RWPE1 (cell line): ENCODE results near the gene FEZ2.

Source experiments
- CTCF ChIA-PET: fragments of 350-600 bp; sonication (Branson Sonifier 250); formaldehyde crosslinking; extraction: SDS; loops from one replicate; lab custom pipeline; 2021; lab: Yijun Ruan, JAX
- POLR2A ChIA-PET: fragments of 400-600 bp; formaldehyde crosslinking; extraction: SDS; loops from one replicate; lab custom pipeline; 2020; ENCODE audit warnings: antibody characterized with exemption; ENCODE audit not compliant: low non-redundant PET; lab: Yijun Ruan, JAX
- DNase-seq: peaks from one replicate; pipeline ENCODE4 v3.0.0; 2012; ENCODE audit warnings: low spot score
- H3K27ac ChIP-seq: fragments of 450-650 bp; 2 replicates; pipeline ENCODE4 v1.5.1; 2017
- TF ChIP-seq, protein P1 (sequence below): fragments of 450-650 bp; conservative IDR thresholded peaks from 2 replicates; pipeline ENCODE4 v1.5.1; 2017; ENCODE audit warnings: low read depth, mild to moderate bottlenecking

Gene FEZ2

DNA sequence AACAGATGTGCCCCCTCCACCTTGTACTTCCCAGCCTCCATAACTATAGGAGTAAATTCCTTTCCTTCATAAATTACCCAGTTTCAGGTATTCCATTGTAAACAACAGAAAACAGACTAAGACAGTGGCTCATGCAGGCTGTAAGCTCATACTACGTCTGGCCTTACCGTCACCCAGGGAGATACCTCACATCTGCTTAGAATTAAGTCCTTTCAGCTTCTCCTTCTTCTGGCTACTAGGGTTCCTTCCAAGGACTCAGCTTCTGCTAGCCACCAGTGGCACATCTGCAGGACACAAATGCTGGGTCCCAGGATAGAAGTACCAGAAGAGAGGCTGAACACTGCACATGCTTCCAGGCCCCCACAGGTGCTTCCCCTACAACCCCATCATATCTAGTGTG lies 22.4 kb upstream of the FEZ2 start:
- H3K27ac ChIP-seq: no peak overlapping the region
- ChIA-PET POLR2A (no interaction called here), CTCF (interaction anchor here (0.5 kb wide), 1 partner anchor 683 kb away, joined by 3 read pairs; no protein-coding TSS in a partner anchor)
- TF ChIP-seq, protein P1, sequence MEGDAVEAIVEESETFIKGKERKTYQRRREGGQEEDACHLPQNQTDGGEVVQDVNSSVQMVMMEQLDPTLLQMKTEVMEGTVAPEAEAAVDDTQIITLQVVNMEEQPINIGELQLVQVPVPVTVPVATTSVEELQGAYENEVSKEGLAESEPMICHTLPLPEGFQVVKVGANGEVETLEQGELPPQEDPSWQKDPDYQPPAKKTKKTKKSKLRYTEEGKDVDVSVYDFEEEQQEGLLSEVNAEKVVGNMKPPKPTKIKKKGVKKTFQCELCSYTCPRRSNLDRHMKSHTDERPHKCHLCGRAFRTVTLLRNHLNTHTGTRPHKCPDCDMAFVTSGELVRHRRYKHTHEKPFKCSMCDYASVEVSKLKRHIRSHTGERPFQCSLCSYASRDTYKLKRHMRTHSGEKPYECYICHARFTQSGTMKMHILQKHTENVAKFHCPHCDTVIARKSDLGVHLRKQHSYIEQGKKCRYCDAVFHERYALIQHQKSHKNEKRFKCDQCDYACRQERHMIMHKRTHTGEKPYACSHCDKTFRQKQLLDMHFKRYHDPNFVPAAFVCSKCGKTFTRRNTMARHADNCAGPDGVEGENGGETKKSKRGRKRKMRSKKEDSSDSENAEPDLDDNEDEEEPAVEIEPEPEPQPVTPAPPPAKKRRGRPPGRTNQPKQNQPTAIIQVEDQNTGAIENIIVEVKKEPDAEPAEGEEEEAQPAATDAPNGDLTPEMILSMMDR: no peak
- DNase-seq: no peak

DNA sequence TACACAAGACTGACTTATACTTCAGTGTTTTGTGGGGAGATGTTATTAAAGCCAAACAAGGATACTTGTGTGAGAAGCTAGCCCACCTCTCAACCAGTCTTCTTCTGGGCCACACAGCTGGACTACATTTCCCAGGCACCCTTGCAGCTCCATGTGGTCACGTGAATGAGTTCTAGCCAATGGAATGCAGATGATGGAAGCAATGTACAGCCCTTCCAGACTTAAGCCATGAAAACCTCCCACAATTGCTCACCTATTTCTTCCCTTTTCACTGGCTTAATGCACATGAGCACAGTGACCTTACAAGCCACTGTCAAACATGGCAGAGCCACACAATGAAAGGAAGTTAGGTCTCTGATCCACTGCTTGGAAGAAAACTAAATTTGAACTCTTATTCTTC lies 20.4 kb upstream of the FEZ2 start:
- no peak overlapping the region for H3K27ac ChIP-seq
- peak; percentile 72 for DNase-seq
- TF ChIP-seq, protein P1: no peak
- ChIA-PET POLR2A (no interaction called here), CTCF (no interaction called here)

DNA sequence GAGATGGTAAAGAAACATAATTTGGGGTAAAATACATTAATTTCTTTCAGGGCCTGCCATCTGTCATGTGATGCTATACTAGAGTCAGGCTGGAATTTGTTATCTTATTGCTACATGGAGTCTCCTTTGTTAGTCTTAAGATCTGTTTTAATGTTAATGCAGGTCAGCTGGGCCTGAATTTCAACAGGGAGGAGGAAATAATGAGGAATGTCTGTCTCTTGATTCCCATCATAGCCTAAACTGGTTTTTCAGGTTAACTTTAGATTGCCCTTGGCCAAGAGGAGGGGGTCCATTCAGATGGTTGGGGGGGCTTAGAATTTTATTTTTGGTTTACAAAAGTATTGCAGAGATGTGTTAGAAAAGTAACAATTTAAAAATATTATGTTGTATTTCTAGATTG lies 19.0 kb upstream of the FEZ2 start:
- CTCF ChIA-PET: no interaction called here
- no peak for DNase-seq

DNA sequence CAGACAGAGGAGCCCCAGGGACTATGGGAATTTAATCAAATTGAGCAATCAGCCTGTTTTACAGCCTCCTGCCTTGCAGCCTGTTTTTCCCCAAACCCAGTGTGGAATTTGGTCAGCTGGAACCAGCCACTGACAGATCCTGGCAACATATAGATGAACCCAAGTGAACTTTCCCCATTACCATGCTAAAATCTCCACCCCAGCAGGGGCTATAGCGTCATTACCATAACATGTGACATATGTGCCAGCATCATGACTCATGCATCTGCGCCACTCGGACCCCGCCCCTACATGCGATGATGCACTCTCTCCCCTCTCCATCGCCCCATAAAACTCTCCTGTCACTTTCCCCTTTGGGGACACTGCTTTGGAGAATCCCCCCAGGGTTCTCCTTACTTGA lies 17.3 kb upstream of the FEZ2 start:
- TF ChIP-seq, protein P1: no peak
- POLR2A ChIA-PET: interaction anchor here (0.5 kb wide), 1 partner anchor 9 kb away, joined by 3 read pairs; no protein-coding TSS in a partner anchor
- H3K27ac ChIP-seq: no peak overlapping the region
- CTCF ChIA-PET: interaction anchor here (0.7 kb wide), 1 partner anchor 124 kb away, joined by 3 read pairs; no protein-coding TSS in a partner anchor
- peak; percentile 30 for DNase-seq

More for the DNA sequence above, 19.0 kb upstream of the FEZ2 start:
- TF ChIP-seq, protein P1: no peak
- POLR2A ChIA-PET: no interaction called here
- H3K27ac ChIP-seq: no peak overlapping the region

DNA sequence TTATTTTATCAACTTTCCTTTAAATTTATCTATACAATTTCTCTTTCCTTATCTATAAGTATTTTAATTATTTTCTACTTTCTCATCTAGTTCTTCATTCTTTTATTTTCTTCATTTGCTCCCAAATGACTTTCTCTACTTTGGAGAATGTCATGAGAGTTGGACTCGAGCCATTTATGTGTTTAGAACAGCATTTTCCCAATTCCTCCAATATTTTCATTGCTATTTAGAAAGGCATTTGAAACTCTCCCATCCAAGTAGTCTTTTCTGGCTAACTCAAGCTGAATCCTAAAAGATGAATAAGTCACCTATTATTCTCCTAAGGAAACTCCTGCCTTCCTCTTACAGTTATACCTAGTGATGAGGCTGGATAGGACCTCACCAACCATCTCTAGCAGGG lies 15.8 kb upstream of the FEZ2 start:
- TF ChIP-seq, protein P1: no peak
- H3K27ac ChIP-seq: no peak overlapping the region
- POLR2A ChIA-PET: no interaction called here
- DNase-seq: no peak
- CTCF ChIA-PET: no interaction called here

DNA sequence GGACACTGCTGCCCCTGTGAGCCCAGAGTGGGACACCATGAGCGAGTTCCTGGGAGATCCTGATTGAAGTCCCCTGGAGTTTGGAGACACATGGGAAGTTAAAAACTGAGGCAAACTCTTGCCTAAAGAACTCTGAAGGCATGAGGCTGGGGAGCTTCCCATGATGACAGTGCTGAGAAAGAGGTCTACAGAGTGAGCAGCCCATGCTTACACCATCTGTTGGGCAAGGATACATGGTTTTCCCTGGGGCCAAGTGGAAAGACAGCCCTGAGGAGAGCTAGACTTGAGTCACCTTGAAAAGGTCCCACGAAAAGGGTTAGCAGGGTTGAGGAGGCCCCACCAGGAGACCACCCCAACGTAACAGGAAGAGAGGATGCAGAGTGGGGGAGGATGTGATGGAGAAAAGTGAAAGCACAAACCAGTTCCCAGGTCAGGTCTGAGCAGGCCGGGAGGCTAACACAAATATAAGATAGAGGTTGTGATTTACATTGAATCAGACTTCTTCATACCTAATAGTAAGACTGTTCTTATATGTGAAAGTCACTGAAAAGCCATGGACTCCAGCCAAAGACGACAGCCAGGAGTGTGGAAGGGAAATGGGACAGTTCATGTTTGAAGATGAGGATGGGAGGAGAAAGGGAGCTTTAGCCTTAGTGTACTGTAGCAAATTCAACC lies 13.5 kb upstream of the FEZ2 start:
- ChIA-PET POLR2A (no interaction called here), CTCF (no interaction called here)
- TF ChIP-seq, protein P1: no peak
- H3K27ac ChIP-seq: no peak overlapping the region
- DNase-seq: no peak
